Peyer's patch (tissue), 4 donors: Measurements from ENCODE around the gene PLXNA2.

Experiments
- POLR2A ChIP-seq, 2 donors: fragments of 450-650 bp; IDR thresholded peaks; one replicate each; pipeline ENCODE4 v1.5.1; 2017; ENCODE audit warnings: antibody characterized with exemption in 2 of 2, mild to moderate bottlenecking in 2 of 2, moderate library complexity in 2 of 2
- TF ChIP-seq, protein P1 (sequence below), 6 experiments: fragments of 450-650 bp in 4 of 6; fragments of 200-600 bp in 2 of 6; sonication (generic) in 1 of 6; IDR thresholded peaks; one replicate each; pipeline ENCODE4 v1.5.1; 2017 to 2019; ENCODE audit warnings: antibody characterized with exemption in 6 of 6, mild to moderate bottlenecking in 3 of 6, moderate library complexity in 1 of 6

DNA sequence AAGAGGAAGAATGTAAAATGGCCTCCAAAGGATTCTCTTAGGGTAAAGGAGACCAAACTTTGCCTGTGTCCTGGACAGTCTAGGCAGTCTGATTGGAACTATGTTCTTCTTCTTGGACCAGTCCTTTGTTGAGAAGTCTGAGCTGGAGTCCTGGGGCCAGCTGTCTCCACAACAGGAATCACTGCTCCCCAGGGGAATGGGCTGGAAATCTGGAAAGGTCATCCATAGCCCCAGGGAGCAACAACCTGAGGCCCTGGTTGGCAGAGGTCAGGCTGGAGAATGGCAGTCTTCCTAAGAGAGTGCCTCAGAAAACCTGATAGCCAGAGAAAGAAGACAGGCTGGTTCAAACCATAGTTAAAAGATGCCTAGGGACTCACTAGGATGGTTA lies 68.7 kb downstream of the PLXNA2 start:
- TF ChIP-seq, protein P1, sequence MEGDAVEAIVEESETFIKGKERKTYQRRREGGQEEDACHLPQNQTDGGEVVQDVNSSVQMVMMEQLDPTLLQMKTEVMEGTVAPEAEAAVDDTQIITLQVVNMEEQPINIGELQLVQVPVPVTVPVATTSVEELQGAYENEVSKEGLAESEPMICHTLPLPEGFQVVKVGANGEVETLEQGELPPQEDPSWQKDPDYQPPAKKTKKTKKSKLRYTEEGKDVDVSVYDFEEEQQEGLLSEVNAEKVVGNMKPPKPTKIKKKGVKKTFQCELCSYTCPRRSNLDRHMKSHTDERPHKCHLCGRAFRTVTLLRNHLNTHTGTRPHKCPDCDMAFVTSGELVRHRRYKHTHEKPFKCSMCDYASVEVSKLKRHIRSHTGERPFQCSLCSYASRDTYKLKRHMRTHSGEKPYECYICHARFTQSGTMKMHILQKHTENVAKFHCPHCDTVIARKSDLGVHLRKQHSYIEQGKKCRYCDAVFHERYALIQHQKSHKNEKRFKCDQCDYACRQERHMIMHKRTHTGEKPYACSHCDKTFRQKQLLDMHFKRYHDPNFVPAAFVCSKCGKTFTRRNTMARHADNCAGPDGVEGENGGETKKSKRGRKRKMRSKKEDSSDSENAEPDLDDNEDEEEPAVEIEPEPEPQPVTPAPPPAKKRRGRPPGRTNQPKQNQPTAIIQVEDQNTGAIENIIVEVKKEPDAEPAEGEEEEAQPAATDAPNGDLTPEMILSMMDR (IDR thresholded peaks at IDR 0.05): no peak
- no peak for TF ChIP-seq POLR2A (IDR thresholded peaks at IDR 0.05)
